ENCODE data around the gene NR2C2AP. TPM values are rescaled to one million over a fixed set of nuclear protein-coding genes. Genes with fewer than 3 reads are reported as not detected.

NR2C2AP gene
- total and polyA plus RNA-seq, 2 experiments from 2014 or later = 13.5 to 14.3 TPM

- in situ Hi-C loops (cut with MboI) = no loop called here
- TF ChIP-seq EZH2 (IDR thresholded peaks at IDR 0.05; ENCODE audit: insufficient read depth, poor library complexity, severe bottlenecking) = no peak
- TF ChIP-seq EZH2phosphoT487 (IDR thresholded peaks at IDR 0.05; ENCODE audit: insufficient read depth, low read depth) = no peak
- Histone ChIP-seq H3K79me2 (ENCODE audit: insufficient read depth) (no peaks in the 10 kb centered on the region), H3K4me3 (no peak overlapping the region), H3K36me3 (ENCODE audit: low read depth) (no peaks in the 10 kb centered on the region), H2AFZ (no peak overlapping the region), H3K9ac (no peak overlapping the region), H3K4me1 (ENCODE audit: insufficient read depth) (no peaks in the 10 kb centered on the region), H3K27ac (no peak overlapping the region), H3F3A (ENCODE audit: insufficient read depth) (no peaks in the 10 kb centered on the region), H4K20me1 (ENCODE audit: insufficient read depth) (no peaks in the 10 kb centered on the region), H3K9me3 (ENCODE audit: low read depth) (no peaks in the 10 kb centered on the region), H3K9me2 (ENCODE audit: insufficient read depth) (no peaks in the 10 kb centered on the region), H3K27me3 (replicated peaks; ENCODE audit: insufficient read depth) (peaks cover 20% of the 10 kb centered on the region), H3K4me2 (ENCODE audit: unreplicated experiment) (no peak overlapping the region)
- 24 to 33% methylated on average over 20 to 21 of the region's 21 CpGs for WGBS, 2 experiments (ENCODE audit: low coverage in 1 of 2, low lambda C conversion rate in 2 of 2, missing lambda C conversion rate in 2 of 2)
- DNase-seq = no peak
Measured at GRCh38 chr19:19213426-19214158, 10.4 kb upstream of the NR2C2AP start.

- H3K79me2 ChIP-seq (ENCODE audit: insufficient read depth) = no peaks in the 10 kb centered on the region
- H4K20me1 ChIP-seq (ENCODE audit: insufficient read depth) = no peaks in the 10 kb centered on the region
- no peak overlapping the region for H3K4me2 ChIP-seq (ENCODE audit: unreplicated experiment)
- H3F3A ChIP-seq (ENCODE audit: insufficient read depth) = no peaks in the 10 kb centered on the region
- H3K4me1 ChIP-seq (ENCODE audit: insufficient read depth) = no peaks in the 10 kb centered on the region
- H3K9ac ChIP-seq = no peak overlapping the region
- no peak overlapping the region for H2AFZ ChIP-seq
- H3K4me3 ChIP-seq = no peak overlapping the region
- in situ Hi-C loops (cut with MboI) = no loop called here
- H3K36me3 ChIP-seq (ENCODE audit: low read depth) = no peaks in the 10 kb centered on the region
- no peaks in the 10 kb centered on the region for H3K9me3 ChIP-seq (ENCODE audit: low read depth)
- H3K27ac ChIP-seq = no peak overlapping the region
- peaks cover 20% of the 10 kb centered on the region for H3K27me3 ChIP-seq (replicated peaks; ENCODE audit: insufficient read depth)
- no peaks in the 10 kb centered on the region for H3K9me2 ChIP-seq (ENCODE audit: insufficient read depth)
- 2 to 6% methylated on average over 7 of the region's 7 CpGs for WGBS, 2 experiments (ENCODE audit: low coverage in 1 of 2, low lambda C conversion rate in 2 of 2, missing lambda C conversion rate in 2 of 2)
- DNase-seq = no peak
- TF ChIP-seq EZH2 (IDR thresholded peaks at IDR 0.05; ENCODE audit: insufficient read depth, poor library complexity, severe bottlenecking) (no peak), EZH2phosphoT487 (IDR thresholded peaks at IDR 0.05; ENCODE audit: insufficient read depth, low read depth) (no peak)
Measured at GRCh38 chr19:19212916-19213315, 9.7 kb upstream of the NR2C2AP start.

- Histone ChIP-seq H3K9me2 (ENCODE audit: insufficient read depth) (no peaks in the 10 kb centered on the region), H3K27me3 (replicated peaks; ENCODE audit: insufficient read depth) (peaks cover 20% of the 10 kb centered on the region), H3K9ac (no peak within 1 kb of the TSS), H3K36me3 (ENCODE audit: low read depth) (no peaks in the 10 kb centered on the region), H3K27ac (no peak within 1 kb of the TSS), H2AFZ (no peak within 1 kb of the TSS), H3K4me2 (ENCODE audit: unreplicated experiment) (no peak within 1 kb of the TSS), H4K20me1 (ENCODE audit: insufficient read depth) (no peaks in the 10 kb centered on the region), H3K9me3 (ENCODE audit: low read depth) (no peaks in the 10 kb centered on the region), H3K79me2 (ENCODE audit: insufficient read depth) (no peaks in the 10 kb centered on the region), H3K4me1 (ENCODE audit: insufficient read depth) (no peaks in the 10 kb centered on the region), H3F3A (ENCODE audit: insufficient read depth) (no peaks in the 10 kb centered on the region), H3K4me3 (no peak within 1 kb of the TSS)
- in situ Hi-C loops (cut with MboI) = no loop called here
- no peak for DNase-seq
- 6 to 9% methylated on average over 37 to 54 of the region's 54 CpGs for WGBS, 2 experiments (ENCODE audit: low coverage in 1 of 2, low lambda C conversion rate in 2 of 2, missing lambda C conversion rate in 2 of 2)
- no peak for TF ChIP-seq EZH2 (IDR thresholded peaks at IDR 0.05; ENCODE audit: insufficient read depth, poor library complexity, severe bottlenecking)
- TF ChIP-seq EZH2phosphoT487 (IDR thresholded peaks at IDR 0.05; ENCODE audit: insufficient read depth, low read depth) = no peak
Measured at GRCh38 chr19:19211499-19212420, 8.5 kb upstream of the NR2C2AP start, which contains the start of gene NCAN. NCAN (plus strand) TSS chr19:19211958; CDS start chr19:19216954, 4,996 bp downstream.

GRCh38 chr19:19209372-19209771, 6.2 kb upstream of the NR2C2AP start:
- in situ Hi-C loops (cut with MboI) = no loop called here
- H3K9me3 ChIP-seq (ENCODE audit: low read depth) = no peaks in the 10 kb centered on the region
- no peaks in the 10 kb centered on the region for H3K36me3 ChIP-seq (ENCODE audit: low read depth)
- H2AFZ ChIP-seq = no peak overlapping the region
- no peak overlapping the region for H3K27ac ChIP-seq
- no peak for TF ChIP-seq EZH2 (IDR thresholded peaks at IDR 0.05; ENCODE audit: insufficient read depth, poor library complexity, severe bottlenecking)
- TF ChIP-seq EZH2phosphoT487 (IDR thresholded peaks at IDR 0.05; ENCODE audit: insufficient read depth, low read depth) = no peak
- no peaks in the 10 kb centered on the region for H3F3A ChIP-seq (ENCODE audit: insufficient read depth)
- H3K79me2 ChIP-seq (ENCODE audit: insufficient read depth) = no peaks in the 10 kb centered on the region
- no peaks in the 10 kb centered on the region for H3K9me2 ChIP-seq (ENCODE audit: insufficient read depth)
- no peaks in the 10 kb centered on the region for H4K20me1 ChIP-seq (ENCODE audit: insufficient read depth)
- no peak overlapping the region for H3K4me2 ChIP-seq (ENCODE audit: unreplicated experiment)
- no peak overlapping the region for H3K4me3 ChIP-seq
- DNase-seq = no peak
- H3K27me3 ChIP-seq (replicated peaks; ENCODE audit: insufficient read depth) = peaks cover 20% of the 10 kb centered on the region
- WGBS, 2 experiments (ENCODE audit: low coverage in 1 of 2, low lambda C conversion rate in 2 of 2, missing lambda C conversion rate in 2 of 2) = 55 to 61% methylated on average over 9 of the region's 9 CpGs
- no peak overlapping the region for H3K9ac ChIP-seq
- H3K4me1 ChIP-seq (ENCODE audit: insufficient read depth) = no peaks in the 10 kb centered on the region

All from GM23248 (cell line).